HG03139 (cell line): Measurements from ENCODE around the gene POPDC2.

Experiments used
- ATAC-seq: cut with Tn5 transposase; IDR thresholded peaks from one replicate; pipeline ENCODE4 v1.9.1; 2021; ENCODE audit not compliant: unreplicated experiment

Gene POPDC2

GRCh38 chr3:119641416-119641815 is 19.0 kb downstream of the POPDC2 start:
- no peak for ATAC-seq

GRCh38 chr3:119639494-119640350 is 20.7 kb downstream of the POPDC2 start:
- ATAC-seq = no peak

DNA sequence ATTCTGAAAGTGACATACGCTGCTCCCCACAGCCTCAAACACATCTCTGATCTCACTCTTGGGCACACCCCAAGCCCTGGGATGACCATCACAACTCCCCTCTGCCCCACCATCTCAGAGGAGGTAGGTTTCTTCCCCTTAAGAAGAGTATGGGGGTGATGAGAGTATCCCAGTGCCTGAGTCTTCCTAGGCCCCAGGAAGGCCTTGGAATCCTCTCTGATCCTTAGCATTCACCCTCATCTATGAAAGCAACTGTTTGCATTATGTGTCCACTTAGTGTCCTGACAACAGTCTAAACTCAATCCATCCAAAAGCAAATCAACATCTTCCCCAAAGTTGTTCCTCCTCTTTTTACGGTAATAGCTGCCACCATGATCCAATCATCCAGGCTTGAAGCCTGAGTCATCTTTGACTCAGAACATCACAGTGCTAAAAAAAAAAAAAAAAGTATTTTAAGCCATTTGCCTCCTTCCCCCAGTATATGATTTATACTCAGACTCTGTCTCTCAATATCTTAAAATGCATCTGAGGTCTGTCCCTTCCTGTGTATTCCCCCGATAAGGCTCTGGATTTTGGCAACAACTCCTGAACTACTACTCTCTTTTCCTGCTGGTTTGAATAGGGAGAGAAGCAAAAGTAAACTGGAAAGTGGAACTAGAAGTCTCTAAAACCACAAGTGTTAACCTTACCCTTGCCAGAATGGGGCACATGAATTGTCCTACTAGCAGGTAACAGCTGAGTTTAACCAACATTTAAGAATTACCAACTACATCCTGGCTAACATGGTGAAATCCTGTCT is 22.5 kb downstream of the POPDC2 start:
- peak; percentile 30 for ATAC-seq

DNA sequence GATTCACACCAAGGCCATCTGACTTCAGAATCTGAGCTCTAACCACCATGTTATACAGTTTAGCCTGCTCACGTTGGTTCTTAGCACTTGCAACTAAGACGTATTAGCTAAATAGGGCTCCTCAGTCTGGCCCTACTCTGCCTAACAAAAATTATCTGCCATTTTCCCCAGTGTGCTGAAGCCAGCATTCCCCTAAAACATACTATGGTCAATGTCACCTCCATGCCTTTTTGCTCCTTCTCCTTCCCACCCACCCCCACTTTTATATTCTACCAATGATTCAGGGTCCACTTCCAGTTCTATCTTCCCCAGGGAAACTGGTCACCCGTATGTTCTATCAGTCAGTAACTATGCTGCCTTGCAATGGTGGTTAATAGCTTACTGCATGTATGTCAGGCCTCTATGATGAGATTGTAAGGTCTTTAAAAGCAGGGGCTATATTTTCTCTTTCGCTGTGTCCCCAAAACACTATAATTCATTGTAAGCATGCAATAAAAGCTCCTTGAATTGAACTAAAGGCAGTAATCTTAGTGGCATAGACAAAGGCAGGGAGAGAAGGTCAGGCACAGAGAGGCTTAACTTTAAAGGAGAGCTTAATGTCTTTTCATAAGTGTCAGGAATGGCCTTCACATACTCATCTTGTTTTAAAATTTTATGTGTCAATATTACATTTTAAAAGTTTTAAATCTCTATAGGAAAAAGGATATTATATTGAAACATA is 23.3 kb downstream of the POPDC2 start:
- no peak for ATAC-seq

DNA sequence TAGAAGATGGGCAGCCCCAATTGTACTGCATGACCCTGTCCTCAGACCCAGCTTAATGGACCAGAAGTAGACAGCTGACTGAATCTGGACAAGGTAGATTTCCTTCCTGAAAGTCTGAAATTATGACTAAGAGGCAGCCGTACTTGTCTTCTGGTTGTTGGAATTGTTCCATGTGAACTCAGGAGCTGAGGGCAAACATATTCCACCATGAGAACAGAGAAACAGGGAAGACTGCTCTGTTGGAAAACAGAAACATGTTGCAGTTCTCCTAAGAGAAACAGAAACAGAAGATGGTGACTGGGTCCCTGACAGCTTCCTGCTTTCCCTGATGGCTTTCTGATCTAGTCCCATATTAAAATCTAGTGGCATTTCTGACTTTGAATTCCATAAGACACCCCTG is 24.1 kb downstream of the POPDC2 start:
- no peak for ATAC-seq

GRCh38 chr3:119635719-119636118 is 24.7 kb downstream of the POPDC2 start:
- ATAC-seq = no peak

- ATAC-seq = no peak
Observed at GRCh38 chr3:119632829-119633228, 27.6 kb downstream of the POPDC2 start.

DNA sequence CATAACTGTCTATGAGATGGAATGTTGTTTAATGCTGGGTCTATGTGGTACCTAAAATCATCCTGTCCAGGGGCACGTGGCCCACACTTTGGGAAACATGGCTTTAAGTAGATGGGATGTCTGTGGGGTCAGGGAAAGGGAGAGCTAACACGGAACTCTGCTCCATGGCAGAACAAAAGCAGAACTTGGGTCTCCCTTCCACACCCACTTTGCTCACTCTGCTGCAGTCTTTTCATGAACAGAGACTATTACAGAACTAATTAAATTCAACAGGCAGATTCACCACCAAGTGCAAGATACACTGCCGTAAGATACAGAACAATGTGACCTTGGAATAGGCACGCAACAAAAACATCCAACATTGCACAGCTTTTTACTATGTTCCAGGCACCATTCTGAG is 28.2 kb downstream of the POPDC2 start:
- ATAC-seq = no peak

DNA sequence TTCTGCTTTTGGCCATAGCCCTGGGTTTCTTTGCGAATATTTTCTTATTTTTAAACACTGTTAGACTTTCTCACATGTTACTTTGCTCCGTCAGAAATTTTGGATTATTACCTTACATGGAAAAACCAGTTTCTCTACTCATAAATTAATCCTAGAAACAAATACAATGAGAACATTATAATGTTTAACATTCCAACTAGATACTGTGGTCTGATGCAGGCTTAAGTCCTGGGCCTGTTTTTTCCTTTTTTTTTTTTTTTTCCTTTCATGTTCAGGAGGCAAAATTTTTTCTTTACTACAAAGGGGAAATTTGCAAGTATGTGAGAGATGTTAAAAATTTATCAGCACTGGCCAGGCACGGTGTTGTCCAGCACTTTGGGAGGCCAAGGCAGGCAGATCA is 28.9 kb downstream of the POPDC2 start:
- no peak for ATAC-seq

- ATAC-seq = no peak
Observed at GRCh38 chr3:119630880-119631329, 29.5 kb downstream of the POPDC2 start.

DNA sequence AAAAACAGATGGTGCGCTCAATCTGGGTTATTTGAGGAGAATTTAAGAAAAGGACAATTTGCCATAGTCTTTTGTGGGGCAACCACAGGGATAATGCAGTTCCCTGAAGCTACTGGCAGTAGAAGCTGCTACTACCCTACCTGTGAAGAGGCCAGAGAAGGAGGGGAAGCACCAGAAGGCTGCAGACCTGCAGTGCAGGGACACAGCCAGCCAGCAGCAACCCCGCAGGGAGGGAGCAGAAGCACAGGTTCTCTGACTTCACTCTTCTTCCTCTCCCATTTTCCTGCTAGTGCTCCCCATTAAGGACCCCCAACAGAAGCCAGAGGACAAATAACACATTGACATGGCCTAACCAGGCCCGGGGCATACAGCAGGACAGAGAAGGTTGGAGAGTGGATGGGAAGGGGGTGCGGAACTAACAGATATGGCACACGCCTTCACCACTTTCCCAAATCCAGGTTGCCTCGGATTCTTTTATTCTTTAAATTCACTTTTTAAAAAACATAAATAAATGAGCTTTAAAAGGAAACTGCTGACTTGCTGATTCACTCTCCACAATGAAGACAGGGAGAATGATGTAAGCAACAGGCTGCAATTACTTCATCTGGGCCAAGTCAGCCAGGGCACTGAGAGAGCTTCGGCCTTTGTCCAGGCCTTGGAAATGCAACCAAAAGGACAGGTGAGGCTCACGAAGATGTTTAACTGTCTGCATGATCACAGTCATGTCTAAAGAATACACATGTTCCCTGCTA is 30.1 kb downstream of the POPDC2 start:
- no peak for ATAC-seq

DNA sequence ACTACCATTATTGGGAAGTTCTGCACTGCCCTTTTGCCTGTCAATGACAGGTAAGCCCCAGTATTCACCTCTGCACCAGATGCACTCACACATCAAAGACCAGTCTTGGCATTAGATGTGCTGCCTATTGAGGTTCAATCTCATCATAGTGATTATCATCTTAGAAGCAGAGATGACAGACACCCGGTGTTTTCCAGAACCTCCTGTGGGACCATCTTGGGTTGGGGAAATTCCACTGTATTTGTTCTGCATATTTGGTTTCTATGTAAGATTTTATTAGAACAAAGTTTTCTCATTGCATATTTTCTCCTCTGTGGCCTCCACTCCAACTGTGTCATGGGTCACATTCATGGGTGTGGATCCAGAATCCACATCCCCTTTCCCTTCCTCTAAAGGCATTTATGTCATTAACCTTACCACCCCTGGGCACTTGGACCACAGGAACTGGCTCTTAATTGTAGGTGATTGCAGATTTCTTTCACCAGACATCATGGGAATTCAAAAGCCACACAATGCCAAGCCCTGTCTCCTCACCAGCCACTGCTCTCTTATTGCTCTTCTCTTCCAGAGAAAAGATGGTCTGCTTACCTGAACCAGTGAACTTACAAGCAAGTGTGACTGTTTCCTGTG is 31.5 kb downstream of the POPDC2 start:
- ATAC-seq = peak; percentile 18

DNA sequence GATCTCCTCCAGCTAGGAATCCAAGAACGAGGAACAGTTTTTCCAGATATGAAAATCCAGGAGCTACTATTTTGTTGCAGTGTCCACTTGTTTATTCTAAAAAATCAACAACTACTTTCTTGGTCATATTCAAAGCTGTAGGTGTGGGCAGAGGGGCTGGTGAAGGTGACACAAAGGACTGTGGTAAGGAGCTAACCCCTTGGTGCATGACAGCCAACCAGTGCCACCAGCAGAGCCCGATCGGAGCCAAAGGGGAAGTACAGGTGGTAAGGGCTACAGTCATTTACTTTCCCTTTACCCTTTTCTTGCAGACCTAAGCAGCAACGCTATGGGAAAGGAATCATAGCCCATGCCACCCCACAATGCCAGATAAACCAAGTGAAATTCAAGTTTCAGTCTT is 32.0 kb downstream of the POPDC2 start:
- peak; percentile 43 for ATAC-seq

GRCh38 chr3:119627461-119627860 is 32.9 kb downstream of the POPDC2 start:
- ATAC-seq = no peak

GRCh38 chr3:119626196-119626595 is 34.2 kb downstream of the POPDC2 start:
- no peak for ATAC-seq

GRCh38 chr3:119625451-119626153 is 34.8 kb downstream of the POPDC2 start:
- ATAC-seq = no peak

GRCh38 chr3:119624002-119624720 is 36.2 kb downstream of the POPDC2 start:
- ATAC-seq = no peak

- ATAC-seq = no peak
Observed at GRCh38 chr3:119620899-119621298, 39.5 kb downstream of the POPDC2 start.

DNA sequence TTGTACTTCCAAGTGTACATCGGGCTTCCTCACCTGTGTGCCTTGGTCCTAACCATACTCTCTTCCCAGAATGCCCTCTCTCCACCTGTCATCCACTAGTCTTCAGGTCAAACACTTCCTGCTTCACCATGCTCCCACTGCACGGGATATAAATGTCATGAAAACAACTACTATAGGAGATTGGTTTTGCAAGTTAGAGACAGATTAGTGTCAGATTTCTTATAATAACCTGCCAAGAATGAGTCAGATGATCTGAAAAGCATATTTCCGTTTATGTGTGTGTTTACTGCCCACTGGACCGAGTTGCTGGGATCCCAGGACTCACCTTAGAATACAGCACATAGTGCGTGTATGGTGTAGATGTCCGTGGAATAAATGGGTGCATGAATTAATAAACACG is 41.3 kb downstream of the POPDC2 start:
- no peak for ATAC-seq
